NCI-H146 treated with DMSO at 0.1 percent for 48 hours (cell line): ENCODE results near the gene MICU2.
"Not testable (repeated sequence)": the region's sequence is repeated elsewhere in the genome, so short reads cannot be mapped to it uniquely, and the experiment has no call there.

Experiments used
- DNase-seq: peaks from one replicate; lab custom pipeline; 2025; ENCODE audit not compliant: unreplicated experiment; lab: John Stamatoyannopoulos, UW

MICU2 gene

GRCh38 chr13:21594715-21595545 is 9.0 kb downstream of the MICU2 start:
- no peak for DNase-seq

GRCh38 chr13:21590665-21591456 is 13.1 kb downstream of the MICU2 start:
- not testable (repeated sequence) for DNase-seq

- no peak for DNase-seq
Measured at GRCh38 chr13:21590231-21590630, 13.7 kb downstream of the MICU2 start.

- not testable (repeated sequence) for DNase-seq
Measured at GRCh38 chr13:21589510-21589909, 14.5 kb downstream of the MICU2 start.

GRCh38 chr13:21588411-21588810 is 15.6 kb downstream of the MICU2 start:
- not testable (repeated sequence) for DNase-seq

- no peak for DNase-seq
Measured at GRCh38 chr13:21584973-21585592, 18.9 kb downstream of the MICU2 start.

- DNase-seq, result no peak
Measured at GRCh38 chr13:21583478-21583877, 20.5 kb downstream of the MICU2 start.

GRCh38 chr13:21580736-21581135 is 23.2 kb downstream of the MICU2 start:
- DNase-seq, result no peak

- no peak for DNase-seq
Measured at GRCh38 chr13:21579754-21580316, 24.1 kb downstream of the MICU2 start.

GRCh38 chr13:21578748-21579147 is 25.2 kb downstream of the MICU2 start:
- DNase-seq, result no peak

- no peak for DNase-seq
Measured at GRCh38 chr13:21576426-21576825, 27.5 kb downstream of the MICU2 start.

- no peak for DNase-seq
Measured at GRCh38 chr13:21573920-21574712, 29.9 kb downstream of the MICU2 start.

- no peak for DNase-seq
Measured at GRCh38 chr13:21569686-21570085, 34.3 kb downstream of the MICU2 start.

- DNase-seq, result no peak
Measured at GRCh38 chr13:21568854-21569253, 35.1 kb downstream of the MICU2 start.

GRCh38 chr13:21567714-21568113 is 36.3 kb downstream of the MICU2 start:
- no peak for DNase-seq

GRCh38 chr13:21557995-21558394 is 46.0 kb downstream of the MICU2 start:
- DNase-seq, result no peak

GRCh38 chr13:21556051-21556450 is 47.9 kb downstream of the MICU2 start:
- no peak for DNase-seq

GRCh38 chr13:21553261-21553660 is 50.7 kb downstream of the MICU2 start:
- DNase-seq, result not testable (repeated sequence)

GRCh38 chr13:21550918-21551317 is 53.1 kb downstream of the MICU2 start:
- DNase-seq, result no peak

GRCh38 chr13:21549633-21550032 is 54.3 kb downstream of the MICU2 start:
- DNase-seq, result no peak

- no peak for DNase-seq
Measured at GRCh38 chr13:21548577-21548976, 55.4 kb downstream of the MICU2 start.
